Measurements from ENCODE around the gene NKTR. TPM values are rescaled to one million over a fixed set of nuclear protein-coding genes. Genes with fewer than 3 reads are reported as not detected.

The NKTR gene
- polyA plus RNA-seq, 12 donors = 48.5 to 369 (median 110) TPM

DNA sequence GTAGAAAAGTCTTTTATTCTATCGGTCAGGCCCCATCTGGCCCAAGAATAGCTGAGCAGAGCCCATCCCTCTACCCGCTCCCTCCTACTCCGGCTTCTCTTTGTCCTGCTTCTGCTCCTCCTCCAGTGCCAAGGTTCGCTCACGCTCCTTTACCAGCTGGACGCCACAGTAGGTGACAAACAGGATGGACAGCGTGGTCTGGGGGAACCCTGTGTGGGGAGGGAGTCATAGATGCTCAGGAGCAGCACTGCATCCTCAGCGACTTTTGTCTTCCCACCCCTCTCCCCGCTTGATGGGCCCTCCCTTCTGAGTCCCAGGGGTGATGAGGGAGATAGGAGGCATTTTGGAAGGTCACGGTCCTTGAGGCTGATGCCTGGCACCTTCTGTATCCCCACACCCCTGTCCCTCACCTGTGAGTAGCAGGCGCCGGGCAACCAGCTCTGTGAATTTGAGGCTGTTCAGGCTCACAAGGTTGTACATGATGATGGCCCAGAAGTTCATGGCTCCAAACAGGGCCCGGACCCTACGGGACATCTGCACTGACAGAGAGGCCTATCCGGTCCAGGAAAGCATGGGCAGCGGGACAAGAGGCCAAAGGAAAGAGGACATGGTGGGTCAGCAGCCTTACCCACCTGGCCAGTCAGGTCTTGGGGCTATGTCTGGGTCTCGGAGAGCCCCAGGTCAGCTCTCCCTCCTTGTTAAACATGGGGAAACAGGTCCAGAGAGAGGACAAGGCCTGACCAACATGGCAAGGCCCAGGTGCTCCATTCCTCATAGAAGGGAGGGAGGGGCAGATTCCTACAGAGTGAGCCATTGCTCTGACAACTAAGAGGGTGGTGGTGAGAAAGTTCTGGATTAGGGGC is 92.4 kb downstream of the NKTR start:
- DNase-seq = no peak

DNA sequence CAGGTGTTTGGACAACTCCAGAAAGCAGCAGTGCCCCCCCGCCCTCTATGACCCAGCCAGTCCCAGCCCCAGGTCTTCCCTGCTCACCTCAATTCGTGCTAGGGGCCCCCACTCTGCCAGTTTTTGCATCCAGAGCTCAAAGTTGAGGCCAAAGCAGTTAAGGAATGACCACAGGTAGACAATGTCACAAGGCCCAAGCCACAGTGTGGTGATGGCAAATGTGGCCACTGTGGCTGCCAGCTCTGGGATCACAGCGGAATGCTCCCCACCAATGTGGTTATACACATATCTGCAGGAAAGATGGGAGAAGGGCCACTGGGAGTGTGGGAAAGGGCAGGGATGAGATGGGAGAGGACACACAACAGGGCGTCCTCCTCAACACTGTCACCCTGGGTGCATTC is 93.0 kb downstream of the NKTR start:
- no peak for DNase-seq

DNA sequence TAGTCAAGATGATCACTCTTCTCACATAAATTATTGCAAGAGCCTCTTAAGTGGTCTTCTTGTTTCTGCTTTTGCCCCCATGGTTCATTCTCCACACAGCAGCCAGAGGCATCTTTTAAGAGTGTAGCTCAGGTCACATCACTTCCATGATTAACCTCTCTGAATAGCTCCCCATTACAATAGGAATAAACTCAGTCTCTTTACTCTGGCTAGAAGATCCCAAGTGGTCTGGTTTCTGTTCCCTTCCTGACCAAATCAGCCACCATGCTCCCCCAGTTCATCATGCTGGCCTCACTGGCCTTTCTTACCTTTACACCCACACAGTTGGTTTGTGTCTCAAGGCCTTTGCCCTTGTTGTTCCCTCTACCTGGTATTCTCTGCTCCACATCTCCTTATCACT is 93.9 kb downstream of the NKTR start:
- no peak for DNase-seq

DNA sequence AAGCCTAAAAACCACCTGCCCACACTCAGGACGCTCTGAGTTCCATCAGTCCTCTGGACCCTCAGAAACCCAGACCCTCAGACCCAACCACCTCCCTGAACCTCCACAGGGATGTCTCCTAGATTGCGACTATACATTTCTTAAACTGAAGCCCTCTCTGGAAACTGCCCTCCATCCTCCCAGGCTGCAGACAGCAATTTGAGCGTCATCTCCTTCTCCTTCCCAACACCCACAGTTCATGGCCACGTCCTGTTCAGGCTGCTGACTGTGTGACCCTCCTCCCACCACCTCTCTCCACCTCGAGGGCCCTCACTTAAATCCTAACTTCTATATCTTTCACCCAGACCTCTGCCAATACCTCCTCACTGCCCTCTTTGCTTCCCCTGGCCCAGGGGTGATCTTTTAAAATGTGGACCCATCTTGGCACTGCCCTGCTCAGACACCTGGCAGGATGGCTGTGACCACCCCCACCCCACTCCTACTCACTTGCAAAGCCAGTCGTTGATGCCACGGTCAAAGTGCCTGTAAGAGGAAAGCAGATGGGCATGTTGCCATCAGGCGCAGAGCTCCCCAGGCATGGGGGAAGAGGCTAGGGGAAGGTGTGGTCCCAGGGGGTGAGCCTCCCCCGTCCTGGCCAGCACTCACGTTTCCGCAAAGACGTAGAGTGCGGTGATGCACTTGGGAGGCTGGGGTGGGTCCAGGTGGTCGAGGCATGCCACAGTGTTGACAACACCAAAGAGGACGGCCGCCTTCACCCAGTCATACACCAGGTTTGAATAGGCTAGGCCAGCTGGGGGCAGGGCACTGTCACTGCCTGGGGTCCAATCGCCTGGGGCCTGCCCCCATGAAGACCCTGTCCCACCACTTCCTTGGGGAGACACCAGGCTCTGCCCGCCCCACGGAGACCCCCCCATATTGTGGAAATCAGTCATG is 96.1 kb downstream of the NKTR start:
- no peak for DNase-seq

DNA sequence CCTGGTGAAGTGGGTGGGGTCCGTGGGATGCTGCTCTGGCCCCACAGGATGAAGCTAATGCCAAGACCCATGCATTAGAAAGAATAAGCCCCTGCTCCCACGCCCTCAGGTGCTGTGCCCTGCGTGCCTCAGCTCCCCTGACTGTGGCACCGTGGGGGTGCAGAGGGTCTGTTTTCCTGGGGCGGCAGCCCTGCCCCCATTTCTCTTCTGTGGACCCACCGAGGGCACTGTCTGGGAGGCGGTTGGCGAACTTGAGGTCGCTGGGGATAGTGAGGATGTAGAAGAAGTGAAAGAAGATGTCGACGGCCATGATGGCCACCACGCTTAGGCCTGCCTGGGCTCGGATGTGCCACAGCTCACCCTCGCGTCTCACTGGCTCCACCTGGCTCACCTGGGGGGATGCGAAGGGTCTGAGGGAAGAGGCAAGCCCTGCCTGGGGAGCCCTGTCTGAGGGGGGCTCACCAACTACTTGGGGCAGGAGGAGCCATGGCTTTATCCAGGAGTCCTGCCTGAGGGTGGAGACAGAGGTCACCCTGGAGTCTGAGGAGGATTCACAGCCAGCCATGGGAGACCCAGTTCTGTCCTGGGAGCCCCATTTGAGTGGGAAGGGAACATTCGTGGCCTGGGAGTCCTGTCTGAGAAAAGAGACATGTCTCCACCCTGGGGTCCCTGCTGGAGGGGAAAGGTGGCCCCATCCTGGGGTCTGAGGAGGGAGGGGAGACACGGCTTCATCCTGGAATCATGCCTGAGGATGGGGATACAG is 97.0 kb downstream of the NKTR start:
- no peak for DNase-seq

Other genes with a start within 250 kb of the NKTR start
- gene LYZL4, start 190.1 kb upstream of the NKTR start, polyA plus RNA-seq (ENCODE audit: insufficient read length in 12 of 12) = not detected
- gene VIPR1, start 98.0 kb upstream of the NKTR start, polyA plus RNA-seq (ENCODE audit: insufficient read length in 12 of 12) = 10 to 100 TPM in 2 of 12 donors, 1 to 10 TPM in 6, under 1 TPM in 3, not detected in 1; 0.64 to 15.6 (median 1.3) TPM
- 10 to 100 TPM in 11 of 12 donors, not detected in 1; 19.8 to 29.5 (median 26.5) TPM for gene SEC22C, start 18.7 kb upstream of the NKTR start, polyA plus RNA-seq (ENCODE audit: insufficient read length in 12 of 12)
- 10 to 100 TPM in 11 of 12 donors, not detected in 1; 10.5 to 19.0 (median 12.5) TPM for gene SS18L2, start 9.8 kb upstream of the NKTR start, polyA plus RNA-seq (ENCODE audit: insufficient read length in 12 of 12)
- gene ZBTB47, start 53.0 kb downstream of the NKTR start, polyA plus RNA-seq (ENCODE audit: insufficient read length in 12 of 12) = 10 to 100 TPM in 11 of 12 donors, not detected in 1; 22.0 to 42.6 (median 27.2) TPM
- gene KLHL40, start 84.9 kb downstream of the NKTR start, polyA plus RNA-seq (ENCODE audit: insufficient read length in 12 of 12) = 100 to 1,000 TPM in 6 of 12 donors, 10 to 100 TPM in 5, not detected in 1; 35.7 to 198 (median 112) TPM
- 10 to 100 TPM in 10 of 12 donors, not detected in 2; 19.8 to 84.2 (median 57.7) TPM for gene HHATL, start 102.1 kb downstream of the NKTR start, polyA plus RNA-seq (ENCODE audit: insufficient read length in 12 of 12)
- gene CCDC13, start 172.6 kb downstream of the NKTR start, polyA plus RNA-seq (ENCODE audit: insufficient read length in 12 of 12) = under 1 TPM in 10 of 12 donors, not detected in 2; 0.18 to 0.98 (median 0.33) TPM
- gene HIGD1A, start 203.8 kb downstream of the NKTR start, polyA plus RNA-seq (ENCODE audit: insufficient read length in 12 of 12) = 100 to 1,000 TPM in 1 of 12 donors, 10 to 100 TPM in 10, not detected in 1; 63.4 to 101 (median 92.9) TPM
- 1 to 10 TPM in 1 of 12 donors, under 1 TPM in 9, not detected in 2; 0.23 to 2.4 (median 0.46) TPM for gene ACKR2, start 208.8 kb downstream of the NKTR start, polyA plus RNA-seq (ENCODE audit: insufficient read length in 12 of 12)

All from muscle of arm (tissue), 12 donors.